BE2C (cell line): ENCODE data around the gene NME4.
"Not testable (repeated sequence)": the region's sequence is repeated elsewhere in the genome, so short reads cannot be mapped to it uniquely, and the experiment has no call there.

Experiments used
- DNase-seq: peaks from one replicate; pipeline ENCODE4 v3.0.0-alpha.2; 2020
- H3K27me3 ChIP-seq: fragments of 250-450 bp; sonication (Bioruptor Pico); 2 replicates; pipeline ENCODE4 v1.5.1; 2020; ENCODE audit warnings: mild to moderate bottlenecking
- H3K36me3 ChIP-seq: fragments of 250-450 bp; sonication (Bioruptor Pico); 2 replicates; pipeline ENCODE4 v1.5.1; 2020; ENCODE audit warnings: mild to moderate bottlenecking
- H3K4me1 ChIP-seq: fragments of 250-450 bp; sonication (Bioruptor Pico); 2 replicates; pipeline ENCODE4 v1.5.1; 2020
- H3K4me3 ChIP-seq: 2 replicates; pipeline ENCODE4 v1.5.1; 2011; ENCODE audit warnings: low read depth, low read length
- H3K9me3 ChIP-seq: fragments of 250-450 bp; sonication (Bioruptor Pico); 2 replicates; pipeline ENCODE4 v1.5.1; 2020
- TF ChIP-seq, protein P1 (sequence below): IDR thresholded peaks from 2 replicates; pipeline ENCODE4 v1.5.1; 2012; ENCODE audit warnings: mild to moderate bottlenecking, low read depth, low read length

The NME4 gene

DNA sequence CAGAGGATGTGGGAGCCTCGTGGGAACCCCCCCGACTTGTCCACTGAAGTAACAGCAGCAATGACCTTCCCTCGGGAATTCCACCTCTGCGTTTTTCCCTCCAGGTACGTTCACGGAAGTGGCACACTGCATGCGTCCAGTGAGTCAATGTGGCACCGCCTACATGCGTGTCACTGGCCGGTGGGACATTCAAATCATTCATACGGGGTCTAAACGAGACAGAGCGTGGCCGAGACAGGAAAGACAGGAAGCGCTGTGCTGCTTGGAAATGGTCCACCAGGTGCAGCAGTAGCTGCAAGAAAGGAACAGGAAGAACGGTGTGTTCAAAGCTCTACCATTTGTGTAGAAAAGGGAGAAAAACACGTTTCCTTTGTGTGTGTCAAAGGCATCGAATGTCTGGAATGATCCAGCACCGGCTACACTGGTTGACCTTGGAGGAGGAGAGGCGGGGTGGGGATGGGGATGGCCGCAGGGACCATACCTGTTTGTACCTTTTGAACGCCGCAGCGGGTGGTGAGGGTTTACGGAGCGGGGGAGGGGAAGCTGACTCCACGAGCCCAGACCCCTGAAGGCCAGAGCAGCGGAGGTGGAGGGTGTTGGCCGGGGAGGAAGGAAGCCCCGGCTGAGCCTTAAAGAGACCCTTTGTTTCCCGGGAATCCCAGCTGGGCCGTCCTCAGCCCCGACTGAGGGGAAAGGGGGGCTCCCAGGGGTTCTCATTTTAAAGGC is 13.5 kb upstream of the NME4 start:
- H3K9me3 ChIP-seq = no peaks in the 10 kb centered on the region
- peak; percentile 12 for DNase-seq
- no peak overlapping the region for H3K4me3 ChIP-seq
- TF ChIP-seq, protein P1, sequence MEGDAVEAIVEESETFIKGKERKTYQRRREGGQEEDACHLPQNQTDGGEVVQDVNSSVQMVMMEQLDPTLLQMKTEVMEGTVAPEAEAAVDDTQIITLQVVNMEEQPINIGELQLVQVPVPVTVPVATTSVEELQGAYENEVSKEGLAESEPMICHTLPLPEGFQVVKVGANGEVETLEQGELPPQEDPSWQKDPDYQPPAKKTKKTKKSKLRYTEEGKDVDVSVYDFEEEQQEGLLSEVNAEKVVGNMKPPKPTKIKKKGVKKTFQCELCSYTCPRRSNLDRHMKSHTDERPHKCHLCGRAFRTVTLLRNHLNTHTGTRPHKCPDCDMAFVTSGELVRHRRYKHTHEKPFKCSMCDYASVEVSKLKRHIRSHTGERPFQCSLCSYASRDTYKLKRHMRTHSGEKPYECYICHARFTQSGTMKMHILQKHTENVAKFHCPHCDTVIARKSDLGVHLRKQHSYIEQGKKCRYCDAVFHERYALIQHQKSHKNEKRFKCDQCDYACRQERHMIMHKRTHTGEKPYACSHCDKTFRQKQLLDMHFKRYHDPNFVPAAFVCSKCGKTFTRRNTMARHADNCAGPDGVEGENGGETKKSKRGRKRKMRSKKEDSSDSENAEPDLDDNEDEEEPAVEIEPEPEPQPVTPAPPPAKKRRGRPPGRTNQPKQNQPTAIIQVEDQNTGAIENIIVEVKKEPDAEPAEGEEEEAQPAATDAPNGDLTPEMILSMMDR = no peak
- no peaks in the 10 kb centered on the region for H3K27me3 ChIP-seq
- H3K4me1 ChIP-seq = no peaks in the 10 kb centered on the region
- H3K36me3 ChIP-seq = no peaks in the 10 kb centered on the region

DNA sequence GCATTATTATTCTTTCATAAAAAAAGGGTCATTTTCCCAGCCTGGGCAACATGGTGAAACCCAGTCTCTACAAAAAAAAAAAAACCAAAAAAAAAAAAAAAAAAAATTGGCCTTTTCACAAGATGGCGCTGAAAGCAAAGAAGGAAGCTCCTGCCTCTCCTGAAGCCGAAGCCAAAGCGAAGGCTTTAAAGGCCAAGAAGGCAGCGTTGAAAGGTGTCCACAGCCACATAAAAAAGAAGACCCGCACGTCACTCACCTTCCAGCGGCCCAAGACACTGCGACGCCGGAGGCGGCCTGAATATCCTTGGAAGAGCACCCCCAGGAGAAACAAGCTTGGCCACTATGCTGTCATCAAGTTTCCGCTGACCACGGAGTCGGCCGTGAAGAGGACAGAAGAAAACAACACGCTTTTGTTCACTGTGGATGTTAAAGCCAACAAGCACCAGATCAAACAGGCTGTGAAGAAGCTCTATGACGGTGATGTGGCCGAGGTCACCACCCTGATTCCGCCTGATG is 10.3 kb upstream of the NME4 start:
- TF ChIP-seq, protein P1 = no peak
- Histone ChIP-seq H3K9me3 (no peaks in the 10 kb centered on the region), H3K4me1 (no peaks in the 10 kb centered on the region), H3K4me3 (no peak overlapping the region), H3K27me3 (no peaks in the 10 kb centered on the region), H3K36me3 (no peaks in the 10 kb centered on the region)
- no peak for DNase-seq

DNA sequence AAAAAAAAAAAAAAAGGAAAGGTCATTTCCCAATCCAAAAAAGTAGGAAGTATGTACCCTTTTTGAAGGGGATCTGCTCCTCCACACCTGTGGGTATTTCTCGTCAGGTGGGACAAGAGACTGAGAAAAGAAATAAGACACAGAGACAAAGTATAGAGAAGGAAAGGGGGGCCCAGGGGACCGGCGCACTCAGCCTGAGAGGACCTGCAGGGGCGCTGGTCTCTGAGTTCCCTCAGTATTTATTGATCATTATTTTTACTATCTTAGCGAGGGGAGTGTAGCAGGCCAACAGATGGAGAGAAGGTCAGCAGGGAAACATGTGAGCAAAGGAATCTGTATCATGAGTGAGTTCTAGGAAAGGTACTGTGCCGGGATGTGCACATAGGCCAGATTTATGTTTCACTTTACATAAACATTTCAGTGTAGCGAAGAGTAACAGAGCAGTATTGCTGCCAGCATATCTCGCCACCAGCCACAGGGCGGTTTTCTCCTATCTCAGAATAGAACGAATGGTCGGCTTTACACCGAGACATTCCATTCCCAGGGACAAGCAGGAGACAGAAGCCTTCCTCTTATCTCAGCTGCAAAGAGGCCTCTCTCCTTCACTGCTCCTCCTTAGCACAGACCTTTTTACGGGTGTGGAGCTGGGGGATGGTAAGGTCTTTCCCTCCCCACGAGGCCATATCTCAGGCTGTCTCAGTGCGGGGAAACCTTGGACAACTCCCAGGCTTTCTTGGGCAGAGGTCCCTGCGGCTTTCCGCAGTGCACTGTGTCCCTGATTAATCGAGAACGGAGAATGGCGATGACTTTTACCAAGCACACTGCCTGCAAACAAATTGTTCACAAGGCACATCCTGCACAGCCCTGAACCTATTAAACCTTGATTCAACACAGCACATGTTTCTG is 9.0 kb upstream of the NME4 start:
- H3K9me3 ChIP-seq, DNase-seq, H3K4me1 ChIP-seq, H3K27me3 ChIP-seq, H3K36me3 ChIP-seq, H3K4me3 ChIP-seq: not testable (repeated sequence)

DNA sequence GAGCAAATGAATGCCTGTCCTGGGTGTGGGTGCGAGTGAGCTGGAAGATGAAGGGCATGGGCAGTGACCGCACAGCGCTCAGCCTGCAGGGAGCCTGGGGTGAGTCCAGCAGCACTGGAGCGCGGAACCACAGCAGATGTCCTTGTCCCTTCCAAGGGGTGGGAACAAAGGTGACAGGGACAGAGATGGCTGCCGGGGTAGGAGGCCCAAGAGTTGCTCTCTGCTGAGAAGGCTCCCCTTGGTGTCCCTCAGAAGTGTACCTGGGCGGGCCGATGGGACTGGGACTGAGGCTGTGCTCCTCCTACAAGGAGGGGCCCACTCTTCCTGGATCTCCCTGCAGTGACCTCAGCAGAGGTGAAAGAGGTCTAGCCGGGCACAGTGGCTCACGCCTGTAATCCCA is 7.6 kb upstream of the NME4 start:
- Histone ChIP-seq H3K4me1 (no peaks in the 10 kb centered on the region), H3K36me3 (no peaks in the 10 kb centered on the region), H3K9me3 (no peaks in the 10 kb centered on the region), H3K4me3 (no peak overlapping the region), H3K27me3 (no peaks in the 10 kb centered on the region)
- no peak for DNase-seq
- TF ChIP-seq, protein P1 = no peak

DNA sequence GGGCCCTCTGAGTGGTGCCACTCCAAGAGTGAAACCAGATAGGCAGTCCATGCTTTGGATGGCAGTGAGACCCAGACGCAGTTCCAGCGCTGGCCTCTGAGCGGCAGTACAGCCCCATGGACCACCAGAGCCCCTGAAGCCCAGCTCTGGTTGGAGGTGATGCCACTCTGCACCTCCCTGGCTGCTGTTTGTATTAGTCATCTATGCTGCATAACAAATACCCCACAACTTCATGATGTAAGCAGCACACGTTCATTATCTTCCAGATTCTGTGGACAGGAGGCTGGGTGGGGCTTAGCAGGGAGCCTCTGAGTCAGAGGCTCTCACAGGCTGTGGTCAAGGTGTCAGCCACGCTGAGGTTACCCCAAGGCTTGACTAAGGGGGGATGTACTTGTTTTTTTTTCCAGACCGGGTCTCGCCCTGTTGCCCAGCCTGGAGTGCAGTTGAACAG is 5.1 kb upstream of the NME4 start:
- H3K36me3 ChIP-seq = no peaks in the 10 kb centered on the region
- no peaks in the 10 kb centered on the region for H3K9me3 ChIP-seq
- peak; percentile 85 for DNase-seq
- H3K4me3 ChIP-seq = no peak overlapping the region
- H3K4me1 ChIP-seq = 0 out of 2 replicates have a peak, but pooled peaks cover 3% of the 10 kb centered on the region
- H3K27me3 ChIP-seq = no peaks in the 10 kb centered on the region
- TF ChIP-seq, protein P1 = peak; percentile 99

DNA sequence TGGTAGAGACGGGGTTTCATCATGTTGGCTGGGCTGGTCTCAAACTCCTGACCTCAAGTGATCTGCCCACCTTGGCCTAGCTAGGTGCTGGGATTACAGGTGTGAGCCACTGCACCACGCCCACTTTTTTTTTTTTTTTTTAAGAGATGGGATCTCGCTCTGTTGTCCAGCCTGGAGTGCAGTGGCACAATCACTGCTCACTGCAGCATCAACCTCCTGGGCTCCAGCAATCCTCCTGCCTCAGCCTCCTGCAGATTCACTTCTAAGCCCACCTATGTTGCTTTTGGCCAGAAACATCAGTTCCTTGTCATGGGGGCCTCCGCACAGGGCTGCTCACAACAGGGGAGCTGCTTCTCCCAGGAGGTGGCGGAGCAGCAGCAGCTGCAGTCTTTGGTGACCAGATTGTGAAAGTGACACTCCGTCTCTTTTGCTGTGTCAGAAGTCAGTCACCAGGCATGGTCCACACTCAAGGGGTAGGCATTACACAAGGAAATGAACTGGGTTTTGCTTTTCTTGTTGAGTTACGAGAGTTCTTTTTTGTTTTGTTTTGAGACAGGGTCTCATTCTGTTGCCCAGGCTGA is 4.5 kb upstream of the NME4 start:
- H3K4me1 ChIP-seq = 0 out of 2 replicates have a peak, but pooled peaks cover 3% of the 10 kb centered on the region
- DNase-seq = no peak
- TF ChIP-seq, protein P1 = no peak
- no peaks in the 10 kb centered on the region for H3K27me3 ChIP-seq
- no peaks in the 10 kb centered on the region for H3K36me3 ChIP-seq
- H3K4me3 ChIP-seq = no peak overlapping the region
- no peaks in the 10 kb centered on the region for H3K9me3 ChIP-seq
